ENCODE measurements around the gene PDXP. TPM values are rescaled to one million over a fixed set of nuclear protein-coding genes. Genes with fewer than 3 reads are reported as not detected.

PDXP gene
- total and polyA plus RNA-seq, 9 of the 15 experiments (the other 6 are each of a cell fraction or from before 2014, with no cell fraction given), result 7.9 to 54.2 (median 38.8) TPM

DNA sequence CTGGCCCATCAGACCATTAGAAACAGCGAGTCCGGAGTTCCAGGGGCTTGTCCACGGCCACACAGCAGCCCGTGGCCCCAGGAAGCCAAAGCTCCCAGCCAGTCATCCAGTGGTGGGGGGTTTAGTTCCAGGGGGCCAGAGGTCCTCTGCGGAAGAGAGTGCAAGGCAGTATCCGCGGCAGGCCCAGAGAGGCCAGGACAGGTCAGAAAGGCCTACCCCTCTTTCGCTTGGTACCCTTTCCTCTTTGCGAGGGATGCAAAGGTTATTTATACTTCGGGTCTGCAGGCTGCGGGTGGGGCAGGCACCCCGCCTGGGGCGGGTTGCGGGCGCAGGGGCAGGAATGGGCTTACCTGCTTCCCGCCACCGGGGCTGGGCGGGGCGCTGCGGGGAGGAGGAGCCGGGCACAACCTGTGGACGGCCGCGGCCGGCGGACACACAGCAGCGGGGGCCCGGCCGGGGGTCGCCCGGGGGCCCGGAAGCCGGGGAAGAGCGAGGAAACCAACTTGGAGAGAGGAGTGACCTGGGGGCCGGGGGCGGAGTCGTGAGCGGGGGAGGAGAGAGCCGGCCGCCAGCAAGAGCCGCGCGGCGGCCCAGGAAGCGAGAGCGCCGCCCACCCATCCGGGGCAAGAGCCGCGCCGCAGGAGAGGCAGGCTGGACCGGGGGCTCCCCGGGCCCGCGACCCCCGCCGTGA, 19.3 kb upstream of the PDXP start, which contains the start of gene SH3BP1:
Gene SH3BP1 (plus strand): TSS at position 600 of the 691 bp plus-strand sequence. CDS start 119 bp downstream, outside the sequence.
- peak within 1 kb of the TSS; percentile 59; the same call in 1 of the 2 replicates for H2AFZ ChIP-seq (ENCODE audit: low read depth, low read length)
- H3K4me1 ChIP-seq (replicated peaks in 1 of 2; ENCODE audit: control insufficient read depth in 2 of 2, insufficient read depth in 2 of 2, low read length in 2 of 2), result peaks cover 25 to 78% of the 10 kb centered on the region in 2 experiments
- H3K79me2 ChIP-seq (ENCODE audit: control insufficient read depth, insufficient read depth, low read length), result peaks cover 11% of the 10 kb centered on the region
- H3K27ac ChIP-seq (ENCODE audit: extremely low read depth, low read depth, low read length), result peak within 1 kb of the TSS; percentile 54
- peak; percentile 75 for ATAC-seq
- peak within 1 kb of the TSS; percentile 65 to 92 for H3K9ac ChIP-seq (ENCODE audit: insufficient read depth in 1 of 2, low read depth in 2 of 2, low read length in 2 of 2)
- H3K9me3 ChIP-seq (replicated peaks; ENCODE audit: control insufficient read depth, insufficient read depth, low read depth, low read length), result no peaks in the 10 kb centered on the region
- ChIA-PET POLR2A (interaction anchor here (0.6 to 0.8 kb wide), 3 partner anchors 82 to 93 kb away, joined by 3 to 4 read pairs (median 3); no protein-coding TSS in a partner anchor), CTCF (ENCODE audit: low intra/inter-chr PET ratio) (no interaction called here)
- WGBS (ENCODE audit: insufficient coverage, low coverage, missing lambda C conversion rate), result 48% methylated on average over 7 of the region's 57 CpGs
- intact Hi-C loops (cut with micrococcal nuclease), result no loop called here
- H3K36me3 ChIP-seq (ENCODE audit: control insufficient read depth, insufficient read depth, low read length), result peaks cover 25% of the 10 kb centered on the region; the same call in 2 of the 3 replicates
- H3K4me3 ChIP-seq, result peak within 1 kb of the TSS; percentile 65
- no peaks in the 10 kb centered on the region for H3K9me1 ChIP-seq (ENCODE audit: control insufficient read depth, insufficient read depth, low read length)
- no peaks in the 10 kb centered on the region for H3K27me3 ChIP-seq (ENCODE audit: control insufficient read depth in 2 of 2, insufficient read depth in 2 of 2, low read length in 2 of 2)
- in situ Hi-C loops (cut with MboI), result no loop called here
- no peaks in the 10 kb centered on the region for H4K20me1 ChIP-seq (replicated peaks; ENCODE audit: control insufficient read depth, insufficient read depth, low read length)
- no peak for FAIRE-seq
- no TSS peak for BruUV-seq (replicated peaks)
- H3K4me2 ChIP-seq (ENCODE audit: insufficient read depth, low read length), result peak within 1 kb of the TSS; percentile 87
- peak; percentile 69 to 82 (median 77) for DNase-seq (ENCODE audit: extremely low read depth in 1 of 4, low spot score in 3 of 4)
- TF ChIP-seq L3MBTL2 (IDR thresholded peaks at IDR 0.05) (no peak), TEAD2 (tag; IDR thresholded peaks at IDR 0.05) (no peak), ZSCAN29 (IDR thresholded peaks at IDR 0.05) (no peak), CBX5 (IDR thresholded peaks at IDR 0.05; ENCODE audit: borderline replicate concordance, low read depth) (no peak), SP1 (CRISPR knock-in tag; IDR thresholded peaks at IDR 0.05) (no peak), BRCA1 (IDR thresholded peaks at IDR 0.05) (no peak), BRCA1 (CRISPR knock-in tag; IDR thresholded peaks at IDR 0.05) (no peak), GATAD2B (IDR thresholded peaks at IDR 0.05; ENCODE audit: borderline replicate concordance) (0 out of 2 replicates have a peak, but pooled peaks have one; percentile 50), RHOXF2B (CRISPR knock-in tag; conservative IDR thresholded peaks at IDR 0.05) (no peak), RBM15 (IDR thresholded peaks at IDR 0.05; ENCODE audit: insufficient read depth, low read length) (no peak), PHB2 (IDR thresholded peaks at IDR 0.05; ENCODE audit: low read depth) (no peak), RBM22 (IDR thresholded peaks at IDR 0.05; ENCODE audit: low read depth, low read length, poor library complexity, severe bottlenecking) (peak; percentile 29), PCBP1 (IDR thresholded peaks at IDR 0.05; ENCODE audit: low read depth, low read length, poor library complexity, severe bottlenecking) (peak; percentile 26), FOXJ2 (tag; IDR thresholded peaks at IDR 0.05) (no peak), NUFIP1 (IDR thresholded peaks at IDR 0.05; ENCODE audit: partially characterized antibody) (no peak)
- TF ChIP-seq, protein P1, sequence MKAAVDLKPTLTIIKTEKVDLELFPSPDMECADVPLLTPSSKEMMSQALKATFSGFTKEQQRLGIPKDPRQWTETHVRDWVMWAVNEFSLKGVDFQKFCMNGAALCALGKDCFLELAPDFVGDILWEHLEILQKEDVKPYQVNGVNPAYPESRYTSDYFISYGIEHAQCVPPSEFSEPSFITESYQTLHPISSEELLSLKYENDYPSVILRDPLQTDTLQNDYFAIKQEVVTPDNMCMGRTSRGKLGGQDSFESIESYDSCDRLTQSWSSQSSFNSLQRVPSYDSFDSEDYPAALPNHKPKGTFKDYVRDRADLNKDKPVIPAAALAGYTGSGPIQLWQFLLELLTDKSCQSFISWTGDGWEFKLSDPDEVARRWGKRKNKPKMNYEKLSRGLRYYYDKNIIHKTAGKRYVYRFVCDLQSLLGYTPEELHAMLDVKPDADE (conservative IDR thresholded peaks at IDR 0.05; ENCODE audit: control insufficient read depth, low read depth, low read length), result peak; percentile 61; the same call in 1 of the 2 replicates
- TF ChIP-seq, protein P2, sequence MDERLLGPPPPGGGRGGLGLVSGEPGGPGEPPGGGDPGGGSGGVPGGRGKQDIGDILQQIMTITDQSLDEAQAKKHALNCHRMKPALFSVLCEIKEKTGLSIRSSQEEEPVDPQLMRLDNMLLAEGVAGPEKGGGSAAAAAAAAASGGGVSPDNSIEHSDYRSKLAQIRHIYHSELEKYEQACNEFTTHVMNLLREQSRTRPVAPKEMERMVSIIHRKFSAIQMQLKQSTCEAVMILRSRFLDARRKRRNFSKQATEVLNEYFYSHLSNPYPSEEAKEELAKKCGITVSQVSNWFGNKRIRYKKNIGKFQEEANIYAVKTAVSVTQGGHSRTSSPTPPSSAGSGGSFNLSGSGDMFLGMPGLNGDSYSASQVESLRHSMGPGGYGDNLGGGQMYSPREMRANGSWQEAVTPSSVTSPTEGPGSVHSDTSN (CRISPR knock-in tag; IDR thresholded peaks at IDR 0.05; ENCODE audit: low read depth), result no peak
- TF ChIP-seq, protein P2 (tag; conservative IDR thresholded peaks at IDR 0.05; ENCODE audit: low read depth), result no peak
